Uterus (tissue), 2 donors: Measurements from ENCODE around the gene ATF7IP2.

Experiments
- POLR2A ChIP-seq, 2 donors: fragments of 450-650 bp; IDR thresholded peaks; one replicate each; pipeline ENCODE4 v1.6.1; 2016; ENCODE audit warnings: antibody characterized with exemption in 2 of 2, mild to moderate bottlenecking in 1 of 2, moderate library complexity in 1 of 2
- TF ChIP-seq, protein P1 (sequence below), 4 experiments: fragments of 200-600 bp in 2 of 4; fragments of 450-650 bp in 2 of 4; sonication (generic) in 2 of 4; IDR thresholded peaks; one replicate each; pipeline ENCODE4 v1.5.1; 2016 to 2019; ENCODE audit warnings: antibody characterized with exemption in 4 of 4, mild to moderate bottlenecking in 2 of 4, moderate library complexity in 1 of 4

DNA sequence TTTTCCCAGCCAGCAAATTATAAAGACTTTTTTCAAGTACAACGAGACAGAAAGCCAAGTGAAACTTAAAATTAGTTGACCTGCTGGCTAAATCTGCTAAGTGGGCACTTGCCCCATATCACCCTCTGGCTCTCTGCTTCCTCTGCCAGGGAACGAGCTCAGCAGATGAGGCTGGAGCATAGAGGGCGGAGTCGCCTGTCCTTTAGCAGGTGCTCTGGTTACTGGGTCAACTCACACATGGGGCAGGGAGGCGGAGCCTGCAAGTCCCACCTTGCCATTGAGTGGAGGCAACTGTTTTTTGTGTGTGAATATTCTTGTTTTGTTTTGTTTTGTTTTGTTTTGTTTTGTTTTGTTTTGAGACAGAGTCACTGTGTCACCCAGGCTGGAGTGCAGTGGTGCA is 132.0 kb downstream of the ATF7IP2 start:
- TF ChIP-seq POLR2A (IDR thresholded peaks at IDR 0.05), result no peak
- TF ChIP-seq, protein P1, sequence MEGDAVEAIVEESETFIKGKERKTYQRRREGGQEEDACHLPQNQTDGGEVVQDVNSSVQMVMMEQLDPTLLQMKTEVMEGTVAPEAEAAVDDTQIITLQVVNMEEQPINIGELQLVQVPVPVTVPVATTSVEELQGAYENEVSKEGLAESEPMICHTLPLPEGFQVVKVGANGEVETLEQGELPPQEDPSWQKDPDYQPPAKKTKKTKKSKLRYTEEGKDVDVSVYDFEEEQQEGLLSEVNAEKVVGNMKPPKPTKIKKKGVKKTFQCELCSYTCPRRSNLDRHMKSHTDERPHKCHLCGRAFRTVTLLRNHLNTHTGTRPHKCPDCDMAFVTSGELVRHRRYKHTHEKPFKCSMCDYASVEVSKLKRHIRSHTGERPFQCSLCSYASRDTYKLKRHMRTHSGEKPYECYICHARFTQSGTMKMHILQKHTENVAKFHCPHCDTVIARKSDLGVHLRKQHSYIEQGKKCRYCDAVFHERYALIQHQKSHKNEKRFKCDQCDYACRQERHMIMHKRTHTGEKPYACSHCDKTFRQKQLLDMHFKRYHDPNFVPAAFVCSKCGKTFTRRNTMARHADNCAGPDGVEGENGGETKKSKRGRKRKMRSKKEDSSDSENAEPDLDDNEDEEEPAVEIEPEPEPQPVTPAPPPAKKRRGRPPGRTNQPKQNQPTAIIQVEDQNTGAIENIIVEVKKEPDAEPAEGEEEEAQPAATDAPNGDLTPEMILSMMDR (IDR thresholded peaks at IDR 0.05), result no peak
